Activated CD4-positive, alpha-beta T cell treated with anti-CD3 and anti-CD28 coated beads for 1 hour (primary cell): ENCODE data around the gene ETV7.

ENCODE experiments used
- DNase-seq: peaks from one replicate; pipeline ENCODE4 v3.0.0-alpha.2; 2020

The ETV7 gene

GRCh38 chr6:36337814-36338213, 49.7 kb downstream of the ETV7 start:
- no peak for DNase-seq

DNA sequence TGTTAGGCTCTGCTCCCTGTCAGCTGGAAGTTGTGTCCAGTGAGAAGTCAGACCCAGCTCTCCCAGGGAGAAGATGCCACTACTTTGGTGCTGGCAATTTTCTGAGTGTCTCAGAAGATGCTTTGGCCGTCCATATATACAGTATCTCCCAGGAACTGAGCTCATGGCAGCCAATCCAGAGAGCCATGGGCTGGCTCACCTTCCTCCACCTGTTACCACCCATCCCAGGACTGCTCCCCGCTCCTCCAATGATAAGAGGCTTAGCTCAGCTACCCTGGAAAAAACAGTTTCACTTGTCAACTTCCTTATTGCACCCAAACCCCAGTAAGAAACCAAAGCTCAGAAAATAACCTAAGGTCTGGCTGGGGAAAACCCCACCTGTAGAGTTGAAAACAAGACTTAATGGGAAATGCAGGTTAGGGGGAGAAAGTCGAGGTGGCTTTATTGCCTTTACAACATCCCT, 50.7 kb downstream of the ETV7 start, which contains the start of gene BNIP5:
BNIP5 (minus strand) TSS at position 110 of the 463 bp plus-strand sequence. CDS start 6,198 bp downstream, outside the sequence.
- DNase-seq, result no peak

DNA sequence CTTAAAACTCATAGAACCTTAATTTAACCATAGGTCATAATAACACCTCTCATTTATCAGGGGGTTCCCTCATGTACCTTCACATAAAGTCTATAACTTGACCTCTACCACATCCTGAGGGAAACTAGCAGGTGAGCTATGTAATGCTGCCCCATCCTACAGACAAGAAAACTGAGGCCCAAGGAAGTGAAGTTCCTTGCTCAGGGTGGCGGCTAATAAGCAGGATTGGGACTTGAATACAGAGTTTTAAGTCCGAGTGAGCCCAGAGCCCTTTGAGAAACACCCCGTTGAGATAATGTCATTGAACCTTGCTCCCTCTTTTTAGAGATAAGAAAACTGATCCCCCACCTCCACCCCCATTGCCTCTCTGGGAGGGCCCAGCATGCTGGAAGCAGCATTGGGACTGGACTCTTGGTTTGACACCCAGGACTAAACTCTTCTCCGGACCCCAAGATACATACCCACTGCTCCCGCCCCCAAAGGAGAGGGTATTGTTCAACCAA, 51.2 kb downstream of the ETV7 start:
- DNase-seq, result no peak

DNA sequence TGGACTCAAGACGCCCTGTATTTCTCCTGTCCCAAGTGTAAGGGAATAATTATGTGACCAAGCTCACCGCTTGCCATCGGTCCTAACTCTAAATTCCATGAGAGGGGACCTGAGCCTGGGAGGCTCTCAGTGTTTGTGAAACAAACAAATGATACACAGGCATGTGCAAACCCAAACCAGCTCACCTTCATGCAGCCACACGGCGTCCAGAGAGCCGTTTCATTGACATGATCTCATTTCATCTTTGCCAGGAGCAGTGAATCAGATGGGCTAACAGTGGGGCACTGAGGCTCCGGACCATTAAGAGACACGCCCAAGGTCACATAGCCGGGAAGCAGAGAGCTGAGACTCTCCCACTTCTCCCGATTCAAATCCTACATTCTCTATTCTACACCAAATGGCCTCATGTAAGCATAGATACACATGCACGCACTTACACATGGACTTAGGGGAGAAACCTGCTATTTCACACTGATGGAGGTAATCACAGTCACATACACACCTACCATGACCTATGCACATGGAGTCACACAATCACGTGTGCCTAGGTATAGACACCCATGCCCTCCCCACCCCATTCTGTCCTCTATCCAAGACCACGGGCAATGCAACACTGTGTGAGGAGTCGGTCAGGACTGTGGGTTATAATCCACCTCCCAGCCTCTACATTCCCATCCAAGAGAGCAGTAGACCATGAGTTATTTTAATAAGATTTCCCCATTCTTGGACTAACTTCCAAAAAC, 51.8 kb downstream of the ETV7 start:
- no peak for DNase-seq

DNA sequence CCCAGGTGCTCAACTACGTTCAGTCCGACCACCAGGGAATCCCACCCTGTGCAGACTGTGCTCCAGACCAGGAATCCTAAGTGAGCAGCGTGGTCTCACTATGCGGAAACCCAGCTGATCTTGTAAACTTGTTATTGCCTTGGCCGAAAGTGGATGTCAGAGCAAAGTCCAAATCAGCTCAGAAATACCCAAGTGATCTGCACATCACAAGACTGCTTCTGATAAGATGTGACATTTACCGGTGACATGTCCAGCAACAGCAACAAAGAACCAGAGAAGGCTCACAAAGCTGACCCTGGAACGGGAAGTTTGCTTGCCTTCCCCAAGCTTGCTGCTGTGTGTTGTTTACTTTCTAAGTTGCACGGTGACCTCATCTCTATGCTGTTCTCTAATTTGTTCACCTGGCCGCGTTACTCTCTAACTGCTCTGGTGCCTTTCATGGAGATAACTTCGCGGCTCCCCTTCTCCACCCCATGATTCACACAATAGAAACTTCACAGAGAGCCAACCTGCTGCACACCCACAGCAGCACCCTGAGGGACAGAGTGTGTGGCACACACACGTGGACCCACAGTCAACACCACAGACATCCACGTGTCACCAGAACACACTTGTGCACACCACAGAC, 52.5 kb downstream of the ETV7 start:
- DNase-seq, result no peak

- DNase-seq, result no peak
These were observed 53.3 kb downstream of the ETV7 start for GRCh38 chr6:36333931-36334725.

GRCh38 chr6:36333171-36333895, 54.1 kb downstream of the ETV7 start:
- DNase-seq, result no peak

DNA sequence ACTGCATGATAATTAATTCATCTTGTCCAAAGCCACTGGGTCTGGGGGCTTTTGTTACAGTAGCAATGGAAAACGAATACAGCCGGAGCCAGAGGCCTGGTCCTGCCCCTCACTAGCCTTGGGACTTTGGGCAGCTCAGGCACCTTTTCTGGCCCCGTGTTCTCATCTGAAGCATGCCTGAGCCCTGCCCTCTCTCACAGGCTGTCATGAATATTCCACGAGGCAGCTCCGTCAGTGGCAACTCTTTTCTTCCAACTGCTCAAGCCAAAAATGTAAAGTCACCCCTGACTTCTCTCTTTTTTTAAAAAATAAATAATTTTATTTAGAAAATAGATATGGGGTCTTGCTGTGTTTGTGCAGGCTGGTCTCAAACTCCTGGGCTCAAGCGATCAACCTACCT, 56.1 kb downstream of the ETV7 start:
- DNase-seq, result no peak

DNA sequence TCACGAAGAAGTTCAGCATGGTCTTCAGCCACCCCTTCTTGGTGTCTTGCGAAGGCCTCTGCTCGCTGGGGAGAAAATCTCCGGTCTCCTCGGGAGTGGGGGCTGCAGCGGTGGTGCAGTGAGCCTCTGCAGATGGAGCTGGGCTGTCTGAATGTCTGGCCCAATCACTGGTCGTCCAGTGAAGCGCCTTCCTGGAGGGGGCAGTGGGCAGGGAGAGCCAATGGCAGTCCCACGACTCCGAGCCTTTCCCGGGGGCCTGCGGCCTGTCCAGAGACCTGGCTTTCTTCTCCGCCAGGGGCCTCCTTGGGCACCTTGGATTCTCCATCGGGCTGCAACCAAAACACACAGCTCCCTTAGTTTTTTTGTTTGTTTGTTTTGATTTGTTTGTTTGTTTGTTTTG, 57.1 kb downstream of the ETV7 start:
- no peak for DNase-seq

- DNase-seq, result no peak
These were observed 57.6 kb downstream of the ETV7 start for GRCh38 chr6:36329798-36330291.

DNA sequence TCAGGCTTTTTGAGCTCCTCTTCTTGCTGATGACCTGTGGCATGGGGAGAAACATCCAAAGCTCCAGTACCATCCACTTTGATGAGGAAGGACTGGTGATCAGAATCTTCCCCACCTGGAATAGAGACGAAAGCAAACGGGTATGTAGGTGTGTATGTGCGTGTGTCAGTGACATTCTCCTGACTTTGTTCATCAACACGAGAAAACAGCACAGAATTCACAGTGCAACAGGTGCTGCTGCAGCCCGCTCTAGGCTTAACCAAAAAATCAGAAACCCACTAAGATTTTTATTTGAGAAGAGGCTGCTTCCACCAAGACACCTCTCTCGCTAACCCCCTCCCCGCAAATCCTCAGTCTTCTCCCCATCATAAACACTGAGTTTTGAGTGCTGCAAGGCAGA, 58.9 kb downstream of the ETV7 start:
- no peak for DNase-seq

DNA sequence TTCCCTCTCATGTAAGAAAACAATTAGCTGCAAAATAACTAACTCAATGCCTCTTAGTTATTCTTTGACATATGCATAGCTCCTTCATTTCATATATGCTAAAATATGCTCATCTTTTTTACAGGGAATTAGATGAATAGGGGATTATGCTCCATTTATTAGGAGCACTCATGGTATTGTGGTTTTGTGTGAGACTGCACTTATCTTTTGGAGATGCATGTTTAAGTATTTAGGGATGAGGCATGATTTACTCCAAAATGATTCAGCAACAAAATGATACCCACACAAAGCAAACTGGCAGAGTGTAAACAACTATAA, 59.6 kb downstream of the ETV7 start:
- no peak for DNase-seq

GRCh38 chr6:36327226-36327918, 60.1 kb downstream of the ETV7 start:
- no peak for DNase-seq

- DNase-seq, result no peak
These were observed 61.0 kb downstream of the ETV7 start for GRCh38 chr6:36326356-36326995.

- DNase-seq, result no peak
These were observed 62.8 kb downstream of the ETV7 start for GRCh38 chr6:36324715-36325114.

DNA sequence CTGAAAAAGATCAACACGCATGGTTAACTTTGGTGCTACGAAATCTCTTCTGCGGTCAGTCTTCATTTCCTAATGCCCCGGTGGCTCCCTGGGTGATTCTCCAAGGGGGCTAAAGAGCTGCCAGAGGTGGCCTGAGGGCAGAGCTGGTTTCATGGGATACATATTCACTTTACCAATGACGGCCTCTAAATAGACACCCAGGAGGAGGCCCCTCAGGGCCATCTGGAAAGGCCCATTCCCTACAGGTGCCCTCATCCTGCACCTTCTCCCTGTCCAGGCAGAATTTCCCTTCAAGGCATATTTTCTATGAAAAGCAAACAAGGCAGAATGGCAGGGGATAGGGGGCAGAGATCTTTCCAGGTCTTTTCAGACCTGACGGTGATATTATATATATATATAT, 63.3 kb downstream of the ETV7 start:
- no peak for DNase-seq

DNA sequence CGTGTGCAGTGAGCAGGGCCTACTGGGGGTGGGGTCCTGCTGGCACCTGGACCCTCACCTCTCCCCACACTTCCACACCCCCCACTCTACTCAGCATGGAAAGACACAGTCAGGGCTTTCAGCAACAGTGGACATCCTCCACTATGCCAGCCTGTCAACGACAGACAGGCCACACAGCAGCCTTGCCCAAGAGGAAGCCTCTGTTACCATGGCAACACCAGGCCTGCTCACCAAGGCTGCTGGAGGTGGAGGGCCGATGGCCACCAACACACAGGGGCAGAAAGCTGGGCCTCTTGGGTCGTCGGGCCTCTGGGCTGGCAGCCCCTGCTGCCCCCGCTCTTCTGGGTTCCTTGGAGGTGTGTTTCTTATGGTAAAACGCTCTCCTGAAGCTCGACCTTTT, 64.4 kb downstream of the ETV7 start:
- no peak for DNase-seq

GRCh38 chr6:36322591-36322990, 64.9 kb downstream of the ETV7 start:
- DNase-seq, result no peak

DNA sequence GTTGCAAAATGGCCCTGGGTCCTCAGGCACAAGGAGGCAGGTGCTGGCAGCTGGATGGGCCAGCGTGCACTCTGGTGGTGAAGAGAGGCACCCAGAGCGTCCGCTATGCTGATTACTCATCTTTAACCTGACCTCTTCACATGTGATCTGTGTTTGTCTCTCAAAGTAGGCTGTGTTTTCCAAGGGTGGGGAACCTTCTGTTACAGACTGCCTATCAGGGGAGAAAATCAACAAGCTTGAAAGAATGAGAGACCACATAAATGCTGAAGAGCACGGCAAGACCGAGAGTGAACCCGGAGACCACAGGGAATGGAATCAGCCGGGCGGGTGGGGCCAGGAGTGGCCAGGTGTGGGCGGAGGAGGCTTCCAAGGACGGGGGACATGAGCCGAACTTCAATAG, 67.0 kb downstream of the ETV7 start:
- DNase-seq, result no peak

GRCh38 chr6:36319821-36320220, 67.6 kb downstream of the ETV7 start:
- DNase-seq, result no peak

DNA sequence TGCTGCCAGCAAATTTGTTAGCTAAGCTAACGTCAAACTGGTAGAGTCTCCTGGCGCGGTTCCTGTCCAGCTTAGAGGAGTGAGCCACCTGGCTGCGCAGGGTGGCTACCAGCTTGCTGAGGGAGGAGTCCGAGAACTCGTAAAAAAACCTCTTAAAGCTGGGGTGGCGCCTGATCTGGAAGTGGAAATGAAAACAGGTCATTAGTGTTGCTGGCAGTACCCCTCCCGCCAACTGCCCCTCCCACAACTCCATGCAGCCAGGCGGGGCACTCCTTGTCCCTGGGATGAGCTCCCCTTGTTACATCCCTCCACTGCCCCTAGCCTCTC, 68.1 kb downstream of the ETV7 start:
- DNase-seq, result no peak
